ENCODE measurements around the gene CASKIN1. TPM values are rescaled to one million over a fixed set of nuclear protein-coding genes. Genes with fewer than 3 reads are reported as not detected.

The CASKIN1 gene
- total and polyA plus RNA-seq, 2 of the 8 experiments (the other 6 are each of a cell fraction or from before 2014, with no cell fraction given): 1.2 to 6.4 TPM

DNA sequence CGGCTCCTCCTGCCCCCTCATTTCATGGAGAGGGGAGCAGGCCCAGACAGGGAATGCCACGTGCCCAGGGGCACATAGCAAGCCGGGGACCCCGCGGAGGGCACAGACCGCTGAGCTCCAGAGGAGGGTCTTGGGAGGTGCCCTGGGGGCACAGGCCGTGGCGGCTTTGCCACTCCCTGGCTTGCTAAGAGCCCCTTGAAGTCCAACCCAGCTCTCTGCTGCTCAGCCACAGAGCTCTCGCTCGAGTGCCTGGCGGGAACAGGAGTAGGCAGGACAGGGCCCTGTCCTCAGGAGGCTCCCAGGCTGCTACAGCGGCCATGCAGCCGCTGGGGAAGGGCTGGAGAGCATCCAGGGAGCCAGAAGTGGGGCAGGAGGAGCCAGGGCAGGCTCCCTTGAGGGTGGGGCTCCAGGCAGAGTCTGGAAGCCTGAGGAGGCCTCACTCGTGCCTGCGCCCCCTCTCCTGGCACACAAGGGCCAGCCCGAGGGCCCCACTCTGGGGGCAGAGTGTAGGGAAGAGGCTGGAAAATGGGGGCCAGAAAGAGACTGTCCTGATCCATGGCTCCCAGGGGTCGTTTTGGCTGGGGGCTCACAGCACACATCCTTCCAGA is 52.4 kb downstream of the CASKIN1 start:
- Histone ChIP-seq H4K5ac (ENCODE audit: insufficient read length, low read depth, low read length) (no peak overlapping the region), H3K4me3 (ENCODE audit: extremely low read depth in 1 of 4, insufficient read depth in 2 of 4, low read depth in 3 of 4, low read length in 4 of 4) (no peak overlapping the region), H3K36me3 (ENCODE audit: control insufficient read depth in 2 of 4, insufficient read depth in 4 of 4, low read length in 3 of 4) (no peaks in the 10 kb centered on the region), H2BK5ac (ENCODE audit: low read depth, low read length) (no peak overlapping the region), H3K79me2 (ENCODE audit: control insufficient read depth in 1 of 2, insufficient read depth in 2 of 2, low read length in 2 of 2) (no peaks in the 10 kb centered on the region), H4K8ac (ENCODE audit: extremely low read depth, insufficient read depth, low read length) (no peak overlapping the region), H3K4me1 (replicated peaks in 1 of 4; ENCODE audit: control insufficient read depth in 3 of 4, insufficient read depth in 4 of 4, low read length in 3 of 4) (peaks cover 0 to 2% (median under 1%) of the 10 kb centered on the region in 4 experiments; a peak in 4 of 7 replicates), H2BK12ac (ENCODE audit: low read depth, low read length) (peak overlapping the region; percentile 39; the same call in 1 of the 2 replicates), H3K23me2 (ENCODE audit: low read depth, low read length) (peaks cover 9% of the 10 kb centered on the region; the same call in 1 of the 2 replicates), H3K27me3 (replicated peaks in 1 of 4; ENCODE audit: control insufficient read depth in 3 of 4, extremely low read depth in 1 of 4, insufficient read depth in 3 of 4, low read length in 3 of 4) (peaks cover 0 to 11% (median 5%) of the 10 kb centered on the region in 4 experiments; a peak in 3 of 7 replicates), H3K4ac (replicated peaks; ENCODE audit: insufficient read length, low read depth, low read length) (no peak overlapping the region), H3K18ac (ENCODE audit: extremely low read depth, low read length) (no peak overlapping the region), H3K9me3 (ENCODE audit: insufficient read depth in 2 of 2, low read depth in 1 of 2, low read length in 1 of 2) (no peaks in the 10 kb centered on the region), H4K20me1 (replicated peaks in 1 of 2; ENCODE audit: control insufficient read depth in 1 of 2, insufficient read depth in 2 of 2, low read length in 2 of 2) (peaks cover 0 to 3% of the 10 kb centered on the region in 2 experiments), H3K14ac (ENCODE audit: insufficient read length) (no peak overlapping the region), H3K27ac (ENCODE audit: low read depth, low read length) (no peak overlapping the region), H2BK15ac (ENCODE audit: low read length) (no peak overlapping the region), H3K56ac (replicated peaks; ENCODE audit: insufficient read length, low read depth, low read length) (no peak overlapping the region), H4K91ac (replicated peaks; ENCODE audit: insufficient read length, low read length) (no peak overlapping the region), H2AFZ (ENCODE audit: low read length) (no peak overlapping the region), H3K23ac (ENCODE audit: insufficient read length) (no peak overlapping the region), H2BK20ac (ENCODE audit: low read length) (no peak overlapping the region), H3K79me1 (ENCODE audit: low read depth, low read length) (no peaks in the 10 kb centered on the region), H3K4me2 (ENCODE audit: insufficient read depth in 1 of 2, low read depth in 2 of 2, low read length in 2 of 2) (no peak overlapping the region), H3K9ac (replicated peaks in 1 of 4; ENCODE audit: extremely low read depth in 1 of 4, low read depth in 3 of 4, low read length in 3 of 4) (no peak overlapping the region), H2AK5ac (ENCODE audit: low read depth, low read length) (no peak overlapping the region), H2BK120ac (replicated peaks; ENCODE audit: low read depth, low read length) (no peak overlapping the region)
- WGBS, 2 experiments (ENCODE audit: extremely low coverage in 1 of 2, insufficient coverage in 1 of 2, insufficient read length in 1 of 2, insufficient replicate concordance in 2 of 2, low coverage in 1 of 2, low lambda C conversion rate in 2 of 2, missing lambda C conversion rate in 1 of 2): 95% methylated on average over 17 of the region's 17 CpGs; no CpG with 5 or more reads in 1 of the 2 experiments
- CTCF ChIA-PET (ENCODE audit: partially characterized antibody): interaction anchor here (1.0 to 2.0 kb wide), 4 partner anchors 8 to 140 kb away, joined by 3 to 9 read pairs (median 4); no protein-coding TSS in a partner anchor
- POLR2A ChIA-PET (ENCODE audit: partially characterized antibody): interaction anchor here (0.6 to 12.1 kb wide), 6 partner anchors 8 to 399 kb away, joined by 3 to 220 read pairs (median 4); partner anchors contain the start of genes RAB26, RPS2 and TRAF7
- DNase-seq (ENCODE audit: low read depth in 1 of 2, low spot score in 2 of 2) (peak in 1 of 2 experiments; percentile 44), FAIRE-seq (no peak)
- TF ChIP-seq, protein P1, sequence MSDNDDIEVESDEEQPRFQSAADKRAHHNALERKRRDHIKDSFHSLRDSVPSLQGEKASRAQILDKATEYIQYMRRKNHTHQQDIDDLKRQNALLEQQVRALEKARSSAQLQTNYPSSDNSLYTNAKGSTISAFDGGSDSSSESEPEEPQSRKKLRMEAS (IDR thresholded peaks at IDR 0.05): no peak
- no peak for TF ChIP-seq MAFK (IDR thresholded peaks at IDR 0.05; ENCODE audit: low read depth, low read length)
- TF ChIP-seq CBX8 (IDR thresholded peaks at IDR 0.05; ENCODE audit: borderline replicate concordance, low read depth, low read length): no peak

Data from H1 (cell line).